GM12878 (cell line): ENCODE measurements around the gene MTHFD1.

Source experiments
- FOS ChIP-seq: IDR thresholded peaks from 3 replicates; pipeline ENCODE4 v1.6.1; 2011; ENCODE audit warnings: borderline replicate concordance; ENCODE audit not compliant: insufficient read length; ENCODE audit errors: extremely low read depth
- MXI1 ChIP-seq: fragments of 150-350 bp; IDR thresholded peaks from 2 replicates; pipeline ENCODE4 v1.6.1; 2011; ENCODE audit warnings: low read depth, mild to moderate bottlenecking, inconsistent platforms, low read length, improper control_type of control experiment
- NBN ChIP-seq: fragments of 450-650 bp; IDR thresholded peaks from 2 replicates; pipeline ENCODE4 v1.6.1; 2016
- TF ChIP-seq, protein P1 (sequence below), 3 experiments: IDR thresholded peaks in 2 of 3; conservative IDR thresholded peaks in 1 of 3; 2 replicates each; pipeline ENCODE4 v1.5.1; 2011; ENCODE audit warnings: low read depth in 3 of 3, low read length in 3 of 3, mild to moderate bottlenecking in 3 of 3, control low read depth in 2 of 3, moderate library complexity in 2 of 3, inconsistent platforms in 1 of 3, mixed read lengths in 1 of 3; ENCODE audit not compliant: control insufficient read depth in 2 of 3, insufficient read depth in 1 of 3; ENCODE audit errors: extremely low read depth in 1 of 3
- TF ChIP-seq, protein P2 (sequence below): IDR thresholded peaks from 2 replicates; pipeline ENCODE4 v1.6.1; 2012; ENCODE audit warnings: low read length, inconsistent platforms

DNA sequence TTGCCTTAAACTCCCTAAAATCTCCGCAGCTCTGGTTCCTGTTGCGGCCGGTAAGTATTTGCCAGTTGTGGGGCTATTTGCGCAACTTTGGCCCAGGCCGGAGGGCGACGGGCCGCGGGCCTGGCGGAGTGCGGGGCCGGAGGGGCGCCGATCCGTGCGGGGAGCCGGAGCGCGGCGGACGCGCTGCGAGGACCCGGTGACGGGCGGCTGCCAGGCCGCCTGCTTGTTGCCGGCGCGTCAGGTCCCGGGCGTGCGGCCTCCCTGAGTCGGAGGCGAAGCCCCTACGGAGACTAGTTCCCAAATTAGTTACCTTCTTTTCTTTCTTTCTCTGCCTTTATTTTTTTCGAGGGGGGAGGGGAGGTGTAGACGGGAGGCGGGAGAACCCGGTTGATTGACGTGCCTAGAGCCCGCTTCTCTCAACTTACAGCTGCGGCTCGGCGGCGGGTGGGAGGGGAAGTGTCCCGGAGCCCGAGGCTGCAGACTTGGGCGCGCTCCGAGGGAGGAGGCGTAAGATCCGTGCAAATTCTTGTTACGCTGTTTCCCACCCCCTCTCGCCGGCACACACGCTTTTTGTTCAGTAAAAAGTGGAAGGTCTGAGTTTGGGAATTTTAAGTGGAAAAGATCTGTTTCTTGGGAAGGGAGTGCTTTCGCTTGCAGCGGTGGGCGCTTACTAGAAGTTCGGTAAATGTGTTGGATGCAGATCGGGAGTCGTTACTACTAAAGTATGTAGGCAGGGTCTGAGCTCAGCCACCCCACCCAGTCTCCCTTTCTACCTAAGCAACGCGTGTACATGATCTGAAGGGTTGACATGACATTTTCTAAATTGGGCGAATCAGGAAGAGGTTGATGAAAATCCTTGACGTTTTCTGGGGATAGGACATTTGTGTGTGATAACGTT lies 117.0 kb downstream of the MTHFD1 start:
- TF ChIP-seq MXI1: peak; percentile 53
- peak; percentile 77; the same call in 1 of the 2 replicates for TF ChIP-seq NBN
- TF ChIP-seq, protein P1, sequence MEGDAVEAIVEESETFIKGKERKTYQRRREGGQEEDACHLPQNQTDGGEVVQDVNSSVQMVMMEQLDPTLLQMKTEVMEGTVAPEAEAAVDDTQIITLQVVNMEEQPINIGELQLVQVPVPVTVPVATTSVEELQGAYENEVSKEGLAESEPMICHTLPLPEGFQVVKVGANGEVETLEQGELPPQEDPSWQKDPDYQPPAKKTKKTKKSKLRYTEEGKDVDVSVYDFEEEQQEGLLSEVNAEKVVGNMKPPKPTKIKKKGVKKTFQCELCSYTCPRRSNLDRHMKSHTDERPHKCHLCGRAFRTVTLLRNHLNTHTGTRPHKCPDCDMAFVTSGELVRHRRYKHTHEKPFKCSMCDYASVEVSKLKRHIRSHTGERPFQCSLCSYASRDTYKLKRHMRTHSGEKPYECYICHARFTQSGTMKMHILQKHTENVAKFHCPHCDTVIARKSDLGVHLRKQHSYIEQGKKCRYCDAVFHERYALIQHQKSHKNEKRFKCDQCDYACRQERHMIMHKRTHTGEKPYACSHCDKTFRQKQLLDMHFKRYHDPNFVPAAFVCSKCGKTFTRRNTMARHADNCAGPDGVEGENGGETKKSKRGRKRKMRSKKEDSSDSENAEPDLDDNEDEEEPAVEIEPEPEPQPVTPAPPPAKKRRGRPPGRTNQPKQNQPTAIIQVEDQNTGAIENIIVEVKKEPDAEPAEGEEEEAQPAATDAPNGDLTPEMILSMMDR (IDR thresholded peaks at IDR 0.05 in 2 of 3, conservative IDR thresholded peaks at IDR 0.05 in 1 of 3; ENCODE audit: control insufficient read depth in 2 of 3, extremely low read depth in 1 of 3, insufficient read depth in 1 of 3, low read depth in 3 of 3, low read length in 3 of 3): no peak
- TF ChIP-seq, protein P2, sequence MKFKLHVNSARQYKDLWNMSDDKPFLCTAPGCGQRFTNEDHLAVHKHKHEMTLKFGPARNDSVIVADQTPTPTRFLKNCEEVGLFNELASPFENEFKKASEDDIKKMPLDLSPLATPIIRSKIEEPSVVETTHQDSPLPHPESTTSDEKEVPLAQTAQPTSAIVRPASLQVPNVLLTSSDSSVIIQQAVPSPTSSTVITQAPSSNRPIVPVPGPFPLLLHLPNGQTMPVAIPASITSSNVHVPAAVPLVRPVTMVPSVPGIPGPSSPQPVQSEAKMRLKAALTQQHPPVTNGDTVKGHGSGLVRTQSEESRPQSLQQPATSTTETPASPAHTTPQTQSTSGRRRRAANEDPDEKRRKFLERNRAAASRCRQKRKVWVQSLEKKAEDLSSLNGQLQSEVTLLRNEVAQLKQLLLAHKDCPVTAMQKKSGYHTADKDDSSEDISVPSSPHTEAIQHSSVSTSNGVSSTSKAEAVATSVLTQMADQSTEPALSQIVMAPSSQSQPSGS: no peak
- no peak for TF ChIP-seq FOS
